ENCODE results near the gene NHERF2.
A peak's percentile ranks its signal among the peaks of the same experiment; 100 is the strongest.
"Not testable (repeated sequence)": the region's sequence is repeated elsewhere in the genome, so short reads cannot be mapped to it uniquely, and the experiment has no call there.

The NHERF2 gene

GRCh38 chr16:2028620-2029220 is 2.0 kb downstream of the NHERF2 start:
- TF ChIP-seq CTCF (IDR thresholded peaks at IDR 0.05; ENCODE audit: low read depth, low read length): no peak
- no peak for DNase-seq (ENCODE audit: low read depth in 2 of 2)
- H3K4me3 ChIP-seq (replicated peaks in 1 of 2; ENCODE audit: low read depth in 2 of 2, low read length in 2 of 2): no peak overlapping the region

GRCh38 chr16:2029350-2029749 is 2.6 kb downstream of the NHERF2 start:
- DNase-seq (ENCODE audit: low read depth in 2 of 2): no peak
- TF ChIP-seq CTCF (IDR thresholded peaks at IDR 0.05; ENCODE audit: low read depth, low read length): no peak
- no peak overlapping the region for H3K4me3 ChIP-seq (replicated peaks in 1 of 2; ENCODE audit: low read depth in 2 of 2, low read length in 2 of 2)

- H3K4me3 ChIP-seq (replicated peaks in 1 of 2; ENCODE audit: low read depth in 2 of 2, low read length in 2 of 2): no peak overlapping the region
- DNase-seq (ENCODE audit: low read depth in 2 of 2): no peak
- TF ChIP-seq CTCF (IDR thresholded peaks at IDR 0.05; ENCODE audit: low read depth, low read length): no peak
Observed at GRCh38 chr16:2030036-2030435, 3.3 kb downstream of the NHERF2 start.

- TF ChIP-seq CTCF (IDR thresholded peaks at IDR 0.05; ENCODE audit: low read depth, low read length): no peak
- H3K4me3 ChIP-seq (replicated peaks in 1 of 2; ENCODE audit: low read depth in 2 of 2, low read length in 2 of 2): no peak overlapping the region
- no peak for DNase-seq (ENCODE audit: low read depth in 2 of 2)
Observed at GRCh38 chr16:2031081-2031577, 4.4 kb downstream of the NHERF2 start.

- TF ChIP-seq CTCF (IDR thresholded peaks at IDR 0.05; ENCODE audit: low read depth, low read length): no peak
- no peak for DNase-seq (ENCODE audit: low read depth in 2 of 2)
- peak overlapping the region in 1 of 2 donors; percentile 53 for H3K4me3 ChIP-seq (replicated peaks in 1 of 2; ENCODE audit: low read depth in 2 of 2, low read length in 2 of 2)
Observed at GRCh38 chr16:2032285-2033056, 5.8 kb downstream of the NHERF2 start.

- peak; percentile 76 for DNase-seq (ENCODE audit: low read depth in 2 of 2)
- peak overlapping the region; percentile 8 to 53 for H3K4me3 ChIP-seq (replicated peaks in 1 of 2; ENCODE audit: low read depth in 2 of 2, low read length in 2 of 2)
- TF ChIP-seq CTCF (IDR thresholded peaks at IDR 0.05; ENCODE audit: low read depth, low read length): no peak
Observed at GRCh38 chr16:2033057-2033908, 6.6 kb downstream of the NHERF2 start.

- peak overlapping the region; percentile 8 to 53 for H3K4me3 ChIP-seq (replicated peaks in 1 of 2; ENCODE audit: low read depth in 2 of 2, low read length in 2 of 2)
Observed at GRCh38 chr16:2033909-2034695, 7.4 kb downstream of the NHERF2 start.

More at GRCh38 chr16:2033909-2034695, 7.4 kb downstream of the NHERF2 start:
- DNase-seq (ENCODE audit: low read depth in 2 of 2): not testable (repeated sequence)
